ENCODE data around the gene MCF2L.

MCF2L gene

GRCh38 chr13:113137691-113138298 is 168.8 kb downstream of the MCF2L start:
- no peak for DNase-seq

- no peak for DNase-seq
These were observed 170.0 kb downstream of the MCF2L start for GRCh38 chr13:113138792-113139551.

- no peak for DNase-seq
These were observed 170.6 kb downstream of the MCF2L start for GRCh38 chr13:113139577-113139976.

GRCh38 chr13:113140677-113141600 is 171.9 kb downstream of the MCF2L start:
- no peak for DNase-seq

GRCh38 chr13:113141601-113141970 is 172.6 kb downstream of the MCF2L start:
- no peak for DNase-seq

- DNase-seq, result no peak
These were observed 173.9 kb downstream of the MCF2L start for GRCh38 chr13:113142876-113143275.

- no peak for DNase-seq
These were observed 174.6 kb downstream of the MCF2L start for GRCh38 chr13:113143466-113144254.

- DNase-seq, result no peak
These were observed 175.2 kb downstream of the MCF2L start for GRCh38 chr13:113144255-113144629.

- no peak for DNase-seq
These were observed 176.5 kb downstream of the MCF2L start for GRCh38 chr13:113145496-113145895.

GRCh38 chr13:113145911-113146598 is 177.0 kb downstream of the MCF2L start:
- no peak for DNase-seq

- no peak for DNase-seq
These were observed 177.7 kb downstream of the MCF2L start for GRCh38 chr13:113146750-113147149.

- no peak for DNase-seq
These were observed 178.2 kb downstream of the MCF2L start for GRCh38 chr13:113147206-113147605.

GRCh38 chr13:113148407-113148806 is 179.4 kb downstream of the MCF2L start:
- DNase-seq, result no peak

- no peak for DNase-seq
These were observed 180.0 kb downstream of the MCF2L start for GRCh38 chr13:113148940-113149503.
